Caco-2 (cell line): Measurements from ENCODE around the gene CTTNBP2. TPM values are rescaled to one million over a fixed set of nuclear protein-coding genes. Genes with fewer than 3 reads are reported as not detected.

Experiments used
- BruUV-seq: library from RNA; stranded (reverse); fragments of 400-500 nt; replicated peaks from 2 replicates; lab custom pipeline; 2021; lab: Mats Ljungman, UMichigan
- CTCF ChIA-PET: fragments of 300-600 bp; sonication (Branson Sonifier 250); formaldehyde crosslinking; loops from one replicate; lab custom pipeline; 2022; ENCODE audit warnings: antibody characterized with exemption; lab: Charles Lee
- POLR2A ChIA-PET: fragments of 300-600 bp; sonication (Branson Sonifier 250); formaldehyde crosslinking; loops from one replicate; lab custom pipeline; 2022; ENCODE audit warnings: antibody characterized with exemption; lab: Charles Lee
- DNase-seq, 2 experiments: peaks; one replicate each; pipeline versions ENCODE4 v3.0.0 to v3.0.0-alpha.2; 2020 to 2022
- H3K27me3 ChIP-seq: replicated peaks from 2 replicates; pipeline ENCODE4 v1.6.0; 2011; ENCODE audit warnings: low read length; ENCODE audit not compliant: control insufficient read depth, insufficient read depth
- H3K36me3 ChIP-seq: 2 replicates; pipeline ENCODE4 v1.5.1; 2011; ENCODE audit warnings: low read length; ENCODE audit not compliant: control insufficient read depth, insufficient read depth
- H3K4me1 ChIP-seq: fragments of 250-450 bp; sonication (Bioruptor Pico); 2 replicates; pipeline ENCODE4 v1.5.1; 2020; ENCODE audit warnings: mild to moderate bottlenecking
- H3K4me3 ChIP-seq: 2 replicates; pipeline ENCODE4 v1.5.1; 2011; ENCODE audit warnings: low read depth, mild to moderate bottlenecking, control low read depth, low read length
- H3K9me3 ChIP-seq: fragments of 250-450 bp; sonication (Bioruptor Pico); 2 replicates; pipeline ENCODE4 v1.5.1; 2020; ENCODE audit warnings: mild to moderate bottlenecking, moderate library complexity
- H3K27ac Mint-ChIP-seq: one replicate; pipeline ENCODE4 v1.8.0; 2022; ENCODE audit warnings: mixed read lengths; ENCODE audit not compliant: unreplicated experiment
- H3K27me3 Mint-ChIP-seq: one replicate; pipeline ENCODE4 v1.8.0; 2022; ENCODE audit warnings: mixed read lengths; ENCODE audit not compliant: insufficient read depth, unreplicated experiment
- H3K36me3 Mint-ChIP-seq: one replicate; pipeline ENCODE4 v1.8.0; 2022; ENCODE audit warnings: mild to moderate bottlenecking, mixed read lengths; ENCODE audit not compliant: insufficient read depth, unreplicated experiment
- H3K4me1 Mint-ChIP-seq: one replicate; pipeline ENCODE4 v1.8.0; 2022; ENCODE audit warnings: low read depth, mixed read lengths; ENCODE audit not compliant: unreplicated experiment
- H3K4me3 Mint-ChIP-seq: one replicate; pipeline ENCODE4 v1.8.0; 2022; ENCODE audit warnings: mild to moderate bottlenecking, moderate library complexity, mixed read lengths; ENCODE audit not compliant: unreplicated experiment
- H3K9me3 Mint-ChIP-seq: one replicate; pipeline ENCODE4 v1.8.0; 2022; ENCODE audit warnings: mixed read lengths; ENCODE audit not compliant: unreplicated experiment
- intact Hi-C: fragments of 100-400 bp; cut with micrococcal nuclease; formaldehyde crosslinking; loops from one replicate; pipeline ENCODE4 v1.10.0; 2022; ENCODE audit not compliant: unreplicated experiment
- total RNA-seq: library from RNA; stranded (reverse); gene quantifications from 2 replicates; pipeline ENCODE4 v1.2.3, GENCODE V29; 2022
- TF ChIP-seq, protein P1 (sequence below), 2 experiments: fragments of 200-600 bp in 1 of 2; IDR thresholded peaks; 1 replicate in 1 of 2; 2 replicates in 1 of 2; pipeline versions ENCODE4 v1.5.1 to v1.8.0; 2011 to 2022; ENCODE audit warnings: antibody characterized with exemption in 1 of 2, control low read depth in 1 of 2, inconsistent platforms in 1 of 2, low read depth in 1 of 2, low read length in 1 of 2, mild to moderate bottlenecking in 1 of 2, moderate library complexity in 1 of 2; ENCODE audit not compliant: insufficient read depth in 1 of 2, severe bottlenecking in 1 of 2, unreplicated experiment in 1 of 2

CTTNBP2 gene
- total RNA-seq, 1 experiment from 2014 or later: 3.2 TPM

DNA sequence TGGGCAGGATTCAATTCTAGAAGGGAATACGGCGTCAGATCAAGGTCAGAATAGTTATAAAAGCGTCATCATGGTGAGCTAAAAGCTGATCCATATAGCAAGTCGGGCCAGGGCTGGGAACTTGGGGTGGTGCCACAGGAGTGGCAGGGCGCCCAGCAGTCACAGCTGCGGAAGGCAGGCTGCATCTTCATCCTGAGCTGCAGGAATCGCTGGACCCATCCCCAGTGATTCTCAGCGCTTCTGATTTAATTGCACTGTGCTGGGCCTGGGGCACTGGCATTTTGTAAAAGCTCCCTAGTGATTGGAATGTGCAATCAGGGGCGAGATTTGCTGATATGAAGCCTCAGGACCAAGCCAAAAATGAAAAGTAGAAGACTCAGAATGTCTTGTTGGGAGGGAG, 135.3 kb downstream of the CTTNBP2 start:
- no peak overlapping the region for H3K27ac Mint-ChIP-seq
- H3K9me3 Mint-ChIP-seq: no peaks in the 10 kb centered on the region
- Histone ChIP-seq H3K4me3 (no peak overlapping the region), H3K4me1 (no peaks in the 10 kb centered on the region), H3K36me3 (no peaks in the 10 kb centered on the region), H3K9me3 (no peaks in the 10 kb centered on the region), H3K27me3 (no peaks in the 10 kb centered on the region)
- ChIA-PET POLR2A (no interaction called here), CTCF (no interaction called here)
- BruUV-seq: no TSS peak
- TF ChIP-seq, protein P1, sequence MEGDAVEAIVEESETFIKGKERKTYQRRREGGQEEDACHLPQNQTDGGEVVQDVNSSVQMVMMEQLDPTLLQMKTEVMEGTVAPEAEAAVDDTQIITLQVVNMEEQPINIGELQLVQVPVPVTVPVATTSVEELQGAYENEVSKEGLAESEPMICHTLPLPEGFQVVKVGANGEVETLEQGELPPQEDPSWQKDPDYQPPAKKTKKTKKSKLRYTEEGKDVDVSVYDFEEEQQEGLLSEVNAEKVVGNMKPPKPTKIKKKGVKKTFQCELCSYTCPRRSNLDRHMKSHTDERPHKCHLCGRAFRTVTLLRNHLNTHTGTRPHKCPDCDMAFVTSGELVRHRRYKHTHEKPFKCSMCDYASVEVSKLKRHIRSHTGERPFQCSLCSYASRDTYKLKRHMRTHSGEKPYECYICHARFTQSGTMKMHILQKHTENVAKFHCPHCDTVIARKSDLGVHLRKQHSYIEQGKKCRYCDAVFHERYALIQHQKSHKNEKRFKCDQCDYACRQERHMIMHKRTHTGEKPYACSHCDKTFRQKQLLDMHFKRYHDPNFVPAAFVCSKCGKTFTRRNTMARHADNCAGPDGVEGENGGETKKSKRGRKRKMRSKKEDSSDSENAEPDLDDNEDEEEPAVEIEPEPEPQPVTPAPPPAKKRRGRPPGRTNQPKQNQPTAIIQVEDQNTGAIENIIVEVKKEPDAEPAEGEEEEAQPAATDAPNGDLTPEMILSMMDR (IDR thresholded peaks at IDR 0.05; ENCODE audit: insufficient read depth in 1 of 2, low read depth in 1 of 2, low read length in 1 of 2, severe bottlenecking in 1 of 2, unreplicated experiment in 1 of 2): no peak
- DNase-seq: no peak
- intact Hi-C loops: no loop called here
- no peaks in the 10 kb centered on the region for H3K4me1 Mint-ChIP-seq
- no peaks in the 10 kb centered on the region for H3K27me3 Mint-ChIP-seq
- peaks cover 5% of the 10 kb centered on the region for H3K36me3 Mint-ChIP-seq
- no peak overlapping the region for H3K4me3 Mint-ChIP-seq

DNA sequence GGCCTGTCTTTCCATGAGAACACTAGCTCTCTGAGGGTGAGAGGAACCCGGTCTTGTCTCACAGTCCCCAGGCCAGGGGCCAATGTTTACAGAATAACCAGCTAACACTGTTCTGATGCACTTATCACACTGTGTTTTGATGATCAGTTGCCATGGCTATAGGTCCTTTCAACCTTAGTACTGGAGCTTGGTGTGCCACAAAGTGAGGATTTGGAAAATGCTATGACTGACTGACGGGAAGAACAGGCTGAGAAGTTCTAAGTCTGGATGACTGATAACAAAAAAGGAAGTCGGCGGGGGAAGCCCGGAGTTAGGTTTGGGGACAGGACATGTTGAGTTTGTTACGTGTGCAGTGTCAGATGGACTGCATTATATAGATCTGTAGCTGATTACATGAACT, 141.8 kb downstream of the CTTNBP2 start:
- Histone ChIP-seq H3K9me3 (no peaks in the 10 kb centered on the region), H3K36me3 (no peaks in the 10 kb centered on the region), H3K4me3 (no peak overlapping the region), H3K27me3 (no peaks in the 10 kb centered on the region), H3K4me1 (no peaks in the 10 kb centered on the region)
- H3K36me3 Mint-ChIP-seq: peaks cover 10% of the 10 kb centered on the region
- intact Hi-C loops: no loop called here
- POLR2A ChIA-PET: no interaction called here
- no peaks in the 10 kb centered on the region for H3K27me3 Mint-ChIP-seq
- no peak overlapping the region for H3K27ac Mint-ChIP-seq
- no peaks in the 10 kb centered on the region for H3K9me3 Mint-ChIP-seq
- BruUV-seq: no TSS peak
- CTCF ChIA-PET: no interaction called here
- TF ChIP-seq, protein P1 (IDR thresholded peaks at IDR 0.05; ENCODE audit: insufficient read depth in 1 of 2, low read depth in 1 of 2, low read length in 1 of 2, severe bottlenecking in 1 of 2, unreplicated experiment in 1 of 2): no peak
- peaks cover 8% of the 10 kb centered on the region for H3K4me1 Mint-ChIP-seq
- DNase-seq: no peak
- H3K4me3 Mint-ChIP-seq: no peak overlapping the region

DNA sequence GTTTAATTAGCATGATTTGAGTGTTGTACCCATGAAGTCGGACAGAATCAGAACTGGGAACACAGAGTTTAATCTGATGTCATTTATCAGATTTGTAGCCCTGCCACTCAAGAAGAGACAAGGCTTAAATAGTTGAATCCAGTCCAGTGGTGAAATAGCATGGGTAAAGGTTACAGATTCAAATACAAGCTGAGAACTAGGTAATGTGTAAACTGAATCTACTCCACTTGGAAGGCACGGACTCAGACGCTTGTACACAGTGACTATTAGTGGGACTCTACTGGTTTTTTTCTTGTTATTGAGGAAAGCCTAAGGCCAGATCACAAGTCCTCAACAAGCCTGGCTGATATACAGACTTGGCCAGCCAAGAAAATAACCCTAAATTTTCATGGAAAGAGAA, 142.9 kb downstream of the CTTNBP2 start:
- ChIA-PET CTCF (no interaction called here), POLR2A (no interaction called here)
- no peaks in the 10 kb centered on the region for H3K36me3 ChIP-seq
- TF ChIP-seq, protein P1 (IDR thresholded peaks at IDR 0.05; ENCODE audit: insufficient read depth in 1 of 2, low read depth in 1 of 2, low read length in 1 of 2, severe bottlenecking in 1 of 2, unreplicated experiment in 1 of 2): no peak
- H3K36me3 Mint-ChIP-seq: peaks cover 10% of the 10 kb centered on the region
- H3K27me3 Mint-ChIP-seq: no peaks in the 10 kb centered on the region
- intact Hi-C loops: no loop called here
- no peaks in the 10 kb centered on the region for H3K4me1 ChIP-seq
- no peaks in the 10 kb centered on the region for H3K27me3 ChIP-seq
- no peaks in the 10 kb centered on the region for H3K9me3 Mint-ChIP-seq
- DNase-seq: no peak
- H3K4me1 Mint-ChIP-seq: peaks cover 8% of the 10 kb centered on the region
- no peak overlapping the region for H3K27ac Mint-ChIP-seq
- no peak overlapping the region for H3K4me3 ChIP-seq
- H3K4me3 Mint-ChIP-seq: no peak overlapping the region
- BruUV-seq: no TSS peak
- H3K9me3 ChIP-seq: no peaks in the 10 kb centered on the region
